ENCODE results near the gene EIF4G3.
"Not testable (repeated sequence)": the region's sequence is repeated elsewhere in the genome, so short reads cannot be mapped to it uniquely, and the experiment has no call there.

Gene EIF4G3

GRCh38 chr1:21143138-21143537, 33.6 kb downstream of the EIF4G3 start:
- no peaks in the 10 kb centered on the region for H3K4me1 ChIP-seq (ENCODE audit: low read length)
- H3K36me3 ChIP-seq (replicated peaks; ENCODE audit: insufficient read depth, low read length), result no peaks in the 10 kb centered on the region
- H2AFZ ChIP-seq (ENCODE audit: low read length), result no peak overlapping the region
- H3K27ac ChIP-seq (ENCODE audit: low read length), result no peak overlapping the region
- no peaks in the 10 kb centered on the region for H3K9me3 ChIP-seq (replicated peaks; ENCODE audit: insufficient read depth, low read length)
- no peak for DNase-seq
- H3K79me2 ChIP-seq (ENCODE audit: low read length), result no peaks in the 10 kb centered on the region; the same call in 1 of the 2 replicates
- TF ChIP-seq CTCF (IDR thresholded peaks at IDR 0.05; ENCODE audit: low read length), result no peak
- no peak for TF ChIP-seq EZH2phosphoT487 (IDR thresholded peaks at IDR 0.05; ENCODE audit: low read length)
- TF ChIP-seq EZH2 (optimal IDR thresholded peaks at IDR 0.05; ENCODE audit: low read depth, low read length), result no peak
- no peaks in the 10 kb centered on the region for H3F3A ChIP-seq (ENCODE audit: insufficient read depth, low read length)
- no peaks in the 10 kb centered on the region for H4K20me1 ChIP-seq (ENCODE audit: insufficient read depth, low read length)
- H3K27me3 ChIP-seq (replicated peaks; ENCODE audit: insufficient read depth, low read length), result no peaks in the 10 kb centered on the region
- H3K4me3 ChIP-seq (ENCODE audit: low read length), result no peak overlapping the region
- no peak overlapping the region for H3K9ac ChIP-seq (ENCODE audit: low read length)
- H3K4me2 ChIP-seq (ENCODE audit: low read depth, low read length), result no peak overlapping the region
- H3K9me2 ChIP-seq (replicated peaks; ENCODE audit: insufficient read depth, low read length), result no peaks in the 10 kb centered on the region

- H3K4me3 ChIP-seq (ENCODE audit: low read length), result no peak overlapping the region
- H3K4me2 ChIP-seq (ENCODE audit: low read depth, low read length), result no peak overlapping the region
- H3K27ac ChIP-seq (ENCODE audit: low read length), result no peak overlapping the region
- no peak for DNase-seq
- no peaks in the 10 kb centered on the region for H3K9me3 ChIP-seq (replicated peaks; ENCODE audit: insufficient read depth, low read length)
- H4K20me1 ChIP-seq (ENCODE audit: insufficient read depth, low read length), result no peaks in the 10 kb centered on the region
- no peaks in the 10 kb centered on the region for H3K36me3 ChIP-seq (replicated peaks; ENCODE audit: insufficient read depth, low read length)
- H3F3A ChIP-seq (ENCODE audit: insufficient read depth, low read length), result no peaks in the 10 kb centered on the region
- no peaks in the 10 kb centered on the region; the same call in 1 of the 2 replicates for H3K79me2 ChIP-seq (ENCODE audit: low read length)
- H3K27me3 ChIP-seq (replicated peaks; ENCODE audit: insufficient read depth, low read length), result no peaks in the 10 kb centered on the region
- TF ChIP-seq CTCF (IDR thresholded peaks at IDR 0.05; ENCODE audit: low read length) (no peak), EZH2phosphoT487 (IDR thresholded peaks at IDR 0.05; ENCODE audit: low read length) (no peak), EZH2 (optimal IDR thresholded peaks at IDR 0.05; ENCODE audit: low read depth, low read length) (no peak)
- H3K9me2 ChIP-seq (replicated peaks; ENCODE audit: insufficient read depth, low read length), result no peaks in the 10 kb centered on the region
- H2AFZ ChIP-seq (ENCODE audit: low read length), result no peak overlapping the region
- H3K9ac ChIP-seq (ENCODE audit: low read length), result no peak overlapping the region
- no peaks in the 10 kb centered on the region for H3K4me1 ChIP-seq (ENCODE audit: low read length)
These were observed 35.7 kb downstream of the EIF4G3 start for GRCh38 chr1:21141030-21141429.

GRCh38 chr1:21139601-21140000, 37.1 kb downstream of the EIF4G3 start:
- no peak overlapping the region for H3K4me3 ChIP-seq (ENCODE audit: low read length)
- H3K27ac ChIP-seq (ENCODE audit: low read length), result no peak overlapping the region
- H4K20me1 ChIP-seq (ENCODE audit: insufficient read depth, low read length), result no peaks in the 10 kb centered on the region
- no peaks in the 10 kb centered on the region for H3K9me2 ChIP-seq (replicated peaks; ENCODE audit: insufficient read depth, low read length)
- H3K9ac ChIP-seq (ENCODE audit: low read length), result no peak overlapping the region
- no peaks in the 10 kb centered on the region for H3K4me1 ChIP-seq (ENCODE audit: low read length)
- H3K36me3 ChIP-seq (replicated peaks; ENCODE audit: insufficient read depth, low read length), result no peaks in the 10 kb centered on the region
- no peak overlapping the region for H3K4me2 ChIP-seq (ENCODE audit: low read depth, low read length)
- no peak overlapping the region for H2AFZ ChIP-seq (ENCODE audit: low read length)
- H3K79me2 ChIP-seq (ENCODE audit: low read length), result no peaks in the 10 kb centered on the region; the same call in 1 of the 2 replicates
- H3F3A ChIP-seq (ENCODE audit: insufficient read depth, low read length), result no peaks in the 10 kb centered on the region
- TF ChIP-seq CTCF (IDR thresholded peaks at IDR 0.05; ENCODE audit: low read length), result no peak
- no peak for TF ChIP-seq EZH2 (optimal IDR thresholded peaks at IDR 0.05; ENCODE audit: low read depth, low read length)
- no peak for TF ChIP-seq EZH2phosphoT487 (IDR thresholded peaks at IDR 0.05; ENCODE audit: low read length)
- peak; percentile 50 for DNase-seq
- H3K27me3 ChIP-seq (replicated peaks; ENCODE audit: insufficient read depth, low read length), result no peaks in the 10 kb centered on the region
- no peaks in the 10 kb centered on the region for H3K9me3 ChIP-seq (replicated peaks; ENCODE audit: insufficient read depth, low read length)

- H3F3A ChIP-seq (ENCODE audit: insufficient read depth, low read length); H3K9ac ChIP-seq (ENCODE audit: low read length); H3K9me2 ChIP-seq (replicated peaks; ENCODE audit: insufficient read depth, low read length); H3K4me3 ChIP-seq (ENCODE audit: low read length); H3K4me2 ChIP-seq (ENCODE audit: low read depth, low read length); H3K79me2 ChIP-seq (ENCODE audit: low read length); H4K20me1 ChIP-seq (ENCODE audit: insufficient read depth, low read length); H3K27ac ChIP-seq (ENCODE audit: low read length); H3K27me3 ChIP-seq (replicated peaks; ENCODE audit: insufficient read depth, low read length); H2AFZ ChIP-seq (ENCODE audit: low read length); H3K4me1 ChIP-seq (ENCODE audit: low read length); DNase-seq; H3K9me3 ChIP-seq (replicated peaks; ENCODE audit: insufficient read depth, low read length); H3K36me3 ChIP-seq (replicated peaks; ENCODE audit: insufficient read depth, low read length): not testable (repeated sequence)
These were observed 40.4 kb downstream of the EIF4G3 start for GRCh38 chr1:21136344-21136743.
